ENCODE measurements around the gene C4BPB. TPM values are rescaled to one million over a fixed set of nuclear protein-coding genes. Genes with fewer than 3 reads are reported as not detected.

Gene C4BPB
- total and polyA plus RNA-seq, 2 donors (not counting 3 experiments of a cell fraction or from before 2014, with no cell fraction given): not detected

DNA sequence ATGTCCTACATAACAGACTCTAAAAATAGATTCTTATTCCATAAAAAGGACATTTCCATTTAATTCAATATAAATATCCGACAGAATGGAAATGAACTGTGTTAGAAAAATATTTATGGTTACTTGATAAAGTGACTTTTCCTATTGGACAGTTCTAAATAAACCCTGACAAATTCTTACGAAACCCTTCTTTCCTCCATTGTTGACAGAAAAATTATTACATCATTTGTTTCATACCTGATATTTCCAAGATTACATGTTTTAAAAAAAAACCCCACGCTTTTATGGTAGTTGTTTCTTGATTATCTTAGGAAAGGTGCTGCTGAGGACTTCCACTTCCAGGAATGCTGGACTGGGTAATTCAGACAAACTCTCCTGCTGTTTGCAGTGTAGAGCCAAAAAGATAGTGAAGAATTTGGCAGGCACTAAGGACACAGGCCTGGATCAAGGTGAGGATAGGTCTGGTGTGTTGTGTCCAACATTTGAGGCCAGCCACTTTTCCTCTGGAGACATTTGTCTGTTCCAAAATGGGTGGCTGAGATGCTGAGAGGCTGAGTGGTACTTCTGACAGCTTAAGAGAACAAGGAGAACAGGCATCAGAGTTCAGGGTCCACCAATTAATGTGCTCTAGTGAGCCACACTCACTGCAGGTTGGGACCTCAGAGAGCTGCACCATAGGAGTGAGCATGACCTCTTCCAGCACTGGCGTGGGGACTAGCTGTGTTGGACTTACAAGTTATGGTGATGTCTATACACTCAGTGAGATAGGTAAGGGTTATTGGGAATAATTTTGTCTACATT is 49.1 kb upstream of the C4BPB start:
- Histone ChIP-seq H3K4me3 (replicated peaks in 1 of 3; ENCODE audit: insufficient read depth in 1 of 3, low read depth in 1 of 3, low read length in 3 of 3) (no peak overlapping the region), H3K4me2 (ENCODE audit: insufficient read depth, low read length) (no peak overlapping the region), H3K79me2 (ENCODE audit: control insufficient read depth, insufficient read depth, low read length) (no peaks in the 10 kb centered on the region), H3K27ac (ENCODE audit: insufficient read depth, low read depth, low read length) (no peak overlapping the region), H4K20me1 (replicated peaks; ENCODE audit: control insufficient read depth, extremely low read depth, insufficient read depth, low read length) (no peaks in the 10 kb centered on the region), H3K9me1 (replicated peaks; ENCODE audit: control insufficient read depth, extremely low read depth, insufficient read depth, low read length) (no peaks in the 10 kb centered on the region), H3K9ac (replicated peaks; ENCODE audit: extremely low read depth, insufficient read depth, low read length) (no peak overlapping the region), H3K9me3 (replicated peaks; ENCODE audit: control insufficient read depth, insufficient read depth, low read length) (no peaks in the 10 kb centered on the region), H2AFZ (ENCODE audit: low read depth, low read length) (no peak overlapping the region), H3K36me3 (ENCODE audit: control insufficient read depth in 2 of 2, extremely low read depth in 1 of 2, insufficient read depth in 2 of 2, low read length in 2 of 2) (no peaks in the 10 kb centered on the region), H3K27me3 (ENCODE audit: control insufficient read depth in 2 of 2, insufficient read depth in 2 of 2, low read length in 2 of 2) (peaks cover 7 to 24% of the 10 kb centered on the region in 2 experiments), H3K4me1 (ENCODE audit: control insufficient read depth, extremely low read depth, insufficient read depth, low read length) (no peaks in the 10 kb centered on the region)
- CTCF ChIA-PET: interaction anchor here (1.2 to 1.3 kb wide), 2 partner anchors 11 to 34 kb away, joined by 4 to 5 read pairs; no protein-coding TSS in a partner anchor
- BruUV-seq (replicated peaks): no TSS peak
- DNase-seq (ENCODE audit: low read depth, low spot score): no peak
- no peak for TF ChIP-seq GATA2 (IDR thresholded peaks at IDR 0.05; ENCODE audit: insufficient read depth, insufficient read length, low read depth, low read length)
- TF ChIP-seq EZH2 (IDR thresholded peaks at IDR 0.05; ENCODE audit: borderline replicate concordance, low read depth, low read length, severe bottlenecking): no peak
- no peak for TF ChIP-seq JUN (IDR thresholded peaks at IDR 0.05; ENCODE audit: borderline replicate concordance, insufficient read depth, insufficient read length, low read depth)
- TF ChIP-seq, protein P1, sequence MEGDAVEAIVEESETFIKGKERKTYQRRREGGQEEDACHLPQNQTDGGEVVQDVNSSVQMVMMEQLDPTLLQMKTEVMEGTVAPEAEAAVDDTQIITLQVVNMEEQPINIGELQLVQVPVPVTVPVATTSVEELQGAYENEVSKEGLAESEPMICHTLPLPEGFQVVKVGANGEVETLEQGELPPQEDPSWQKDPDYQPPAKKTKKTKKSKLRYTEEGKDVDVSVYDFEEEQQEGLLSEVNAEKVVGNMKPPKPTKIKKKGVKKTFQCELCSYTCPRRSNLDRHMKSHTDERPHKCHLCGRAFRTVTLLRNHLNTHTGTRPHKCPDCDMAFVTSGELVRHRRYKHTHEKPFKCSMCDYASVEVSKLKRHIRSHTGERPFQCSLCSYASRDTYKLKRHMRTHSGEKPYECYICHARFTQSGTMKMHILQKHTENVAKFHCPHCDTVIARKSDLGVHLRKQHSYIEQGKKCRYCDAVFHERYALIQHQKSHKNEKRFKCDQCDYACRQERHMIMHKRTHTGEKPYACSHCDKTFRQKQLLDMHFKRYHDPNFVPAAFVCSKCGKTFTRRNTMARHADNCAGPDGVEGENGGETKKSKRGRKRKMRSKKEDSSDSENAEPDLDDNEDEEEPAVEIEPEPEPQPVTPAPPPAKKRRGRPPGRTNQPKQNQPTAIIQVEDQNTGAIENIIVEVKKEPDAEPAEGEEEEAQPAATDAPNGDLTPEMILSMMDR (IDR thresholded peaks at IDR 0.05; ENCODE audit: extremely low read depth in 1 of 2, insufficient read depth in 1 of 2, low read depth in 1 of 2, low read length in 2 of 2): no peak
- no peak for TF ChIP-seq POLR2AphosphoS5 (IDR thresholded peaks at IDR 0.05; ENCODE audit: insufficient read depth, low read depth, low read length)
- TF ChIP-seq POLR2A (IDR thresholded peaks at IDR 0.05; ENCODE audit: low read depth, low read length): no peak
- TF ChIP-seq FOS (IDR thresholded peaks at IDR 0.05; ENCODE audit: borderline replicate concordance, insufficient read depth, low read length): no peak
- TF ChIP-seq, protein P2, sequence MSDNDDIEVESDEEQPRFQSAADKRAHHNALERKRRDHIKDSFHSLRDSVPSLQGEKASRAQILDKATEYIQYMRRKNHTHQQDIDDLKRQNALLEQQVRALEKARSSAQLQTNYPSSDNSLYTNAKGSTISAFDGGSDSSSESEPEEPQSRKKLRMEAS (IDR thresholded peaks at IDR 0.05; ENCODE audit: insufficient read depth, insufficient read length): no peak
- no peak for TF ChIP-seq MYC (IDR thresholded peaks at IDR 0.05; ENCODE audit: low read depth, low read length)
- no peak for FAIRE-seq
- POLR2A ChIA-PET: no interaction called here
- intact Hi-C loops (cut with micrococcal nuclease) (no loop called here), dilution Hi-C loops (cut with MboI; ENCODE audit: extremely low pct_ligation_motif_present, low sequenced_read_pairs) (no loop called here)
